GM18907 (cell line): ENCODE measurements around the gene ALG12.

Experiments used
- ATAC-seq: cut with Tn5 transposase; IDR thresholded peaks from one replicate; pipeline ENCODE4 v1.9.1; 2021; ENCODE audit warnings: mild to moderate bottlenecking, moderate library complexity; ENCODE audit not compliant: unreplicated experiment

ALG12 gene

DNA sequence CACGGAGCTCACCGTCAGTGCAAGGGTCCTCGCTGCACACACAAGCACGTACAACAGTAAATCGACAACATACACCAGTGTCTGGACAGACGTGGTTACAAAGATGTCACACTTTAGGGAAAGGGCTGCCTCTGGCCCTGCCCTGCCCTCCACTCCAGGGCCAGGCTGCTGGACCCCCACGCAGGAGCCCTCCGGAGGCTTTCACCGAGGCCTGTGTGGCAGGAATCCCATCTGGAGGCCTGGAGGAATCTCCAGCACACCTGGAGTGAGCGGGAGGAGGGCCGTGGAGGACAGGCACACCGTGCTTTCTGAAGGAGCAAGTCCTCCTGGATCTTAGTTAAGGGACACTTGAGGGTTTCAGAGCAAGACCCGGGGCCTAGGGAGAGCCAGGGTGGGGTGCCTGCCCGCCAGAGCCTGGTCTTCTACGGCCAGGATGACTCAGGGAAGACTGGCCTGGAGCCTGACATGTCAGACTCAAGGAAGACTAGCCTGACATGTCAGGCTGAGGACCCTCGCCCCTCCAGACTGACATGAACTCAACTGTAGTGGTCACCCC lies 40.2 kb upstream of the ALG12 start:
- no peak for ATAC-seq

DNA sequence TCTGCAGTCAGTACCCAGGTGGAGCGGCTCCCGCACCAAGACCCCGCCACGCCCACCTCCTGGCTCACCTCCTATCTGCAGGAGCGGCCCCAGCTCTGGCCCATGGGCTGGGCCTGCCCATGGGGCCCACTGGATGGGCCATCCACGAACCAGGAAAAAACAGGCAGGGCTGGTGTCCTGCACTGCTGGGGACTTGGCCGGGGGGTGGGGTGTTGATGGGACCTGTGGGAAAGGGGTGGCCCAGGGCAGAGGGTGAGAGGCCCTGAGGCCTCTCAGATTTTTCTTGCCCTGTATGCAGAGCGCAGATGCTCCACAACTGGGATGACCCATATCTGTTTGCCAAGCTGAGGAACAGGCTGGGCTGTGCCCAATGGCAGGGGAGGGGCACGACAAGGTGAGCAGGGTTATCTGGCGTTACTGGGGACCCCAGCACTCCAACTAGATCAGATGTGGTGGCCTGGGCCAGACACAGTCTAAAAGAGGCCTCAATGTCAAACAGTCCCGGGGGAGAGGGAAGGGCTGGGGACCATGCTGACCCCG lies 39.7 kb upstream of the ALG12 start:
- no peak for ATAC-seq

DNA sequence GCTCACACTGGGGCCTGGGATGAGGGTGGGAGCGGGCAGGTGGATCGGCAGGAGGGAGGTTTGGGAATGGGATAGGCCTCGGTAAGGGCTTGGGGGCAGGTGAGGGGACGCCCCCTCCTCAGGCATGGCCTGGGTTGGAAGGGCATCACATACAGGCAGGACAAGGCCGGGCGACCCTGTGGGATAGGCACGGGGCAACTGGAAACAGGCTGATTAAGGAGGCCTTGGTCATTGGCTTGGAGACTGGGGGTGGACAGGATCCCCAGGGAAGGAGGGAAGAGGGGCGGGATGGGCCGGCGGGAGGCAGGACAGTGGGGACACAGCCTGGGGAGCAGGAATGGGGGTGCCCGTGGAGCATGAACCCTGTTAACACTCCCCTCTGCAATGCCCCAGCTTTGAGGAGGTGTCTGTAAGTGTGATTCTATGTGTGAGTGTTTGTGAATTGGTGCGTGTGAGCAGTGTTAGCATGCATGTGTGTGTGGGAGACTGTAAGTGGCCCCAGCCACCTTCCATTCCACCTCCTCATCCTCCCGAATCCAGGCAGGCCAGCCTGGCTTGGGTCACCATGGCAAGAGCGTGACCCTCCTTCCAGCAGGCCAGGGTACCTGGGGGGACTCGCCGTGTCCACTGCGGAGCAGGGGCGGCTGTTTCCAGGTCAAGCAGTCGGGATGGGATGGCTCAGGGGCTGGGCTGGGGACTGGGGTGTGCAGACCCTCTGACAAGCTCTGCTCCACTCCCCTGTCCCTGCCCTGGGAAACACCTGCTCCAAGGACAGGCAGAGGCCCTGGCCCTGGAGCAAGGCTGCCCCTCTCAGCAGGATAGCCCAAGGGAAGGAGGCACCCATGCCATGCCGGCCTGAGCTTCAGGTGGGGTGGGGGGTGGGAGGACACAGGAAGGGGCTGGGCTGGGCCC lies 38.9 kb upstream of the ALG12 start:
- ATAC-seq = no peak

DNA sequence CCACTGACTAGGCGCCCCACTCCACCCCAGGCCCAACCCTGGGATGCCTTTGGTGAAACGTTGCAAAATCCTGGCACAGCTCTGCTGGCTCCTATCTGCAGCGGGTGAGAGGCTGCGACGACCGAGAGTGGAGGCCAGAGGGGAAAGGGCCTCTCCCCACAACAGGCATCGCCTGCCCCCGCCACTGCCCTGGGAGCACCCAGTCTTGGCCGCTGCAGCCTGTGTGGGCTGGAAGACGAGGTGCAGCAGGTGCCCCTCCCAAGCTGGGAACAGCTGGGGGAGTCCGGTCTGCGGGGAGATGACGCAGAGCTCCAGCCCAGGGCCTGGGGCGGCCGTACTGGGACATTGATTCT lies 38.2 kb upstream of the ALG12 start:
- ATAC-seq = no peak

DNA sequence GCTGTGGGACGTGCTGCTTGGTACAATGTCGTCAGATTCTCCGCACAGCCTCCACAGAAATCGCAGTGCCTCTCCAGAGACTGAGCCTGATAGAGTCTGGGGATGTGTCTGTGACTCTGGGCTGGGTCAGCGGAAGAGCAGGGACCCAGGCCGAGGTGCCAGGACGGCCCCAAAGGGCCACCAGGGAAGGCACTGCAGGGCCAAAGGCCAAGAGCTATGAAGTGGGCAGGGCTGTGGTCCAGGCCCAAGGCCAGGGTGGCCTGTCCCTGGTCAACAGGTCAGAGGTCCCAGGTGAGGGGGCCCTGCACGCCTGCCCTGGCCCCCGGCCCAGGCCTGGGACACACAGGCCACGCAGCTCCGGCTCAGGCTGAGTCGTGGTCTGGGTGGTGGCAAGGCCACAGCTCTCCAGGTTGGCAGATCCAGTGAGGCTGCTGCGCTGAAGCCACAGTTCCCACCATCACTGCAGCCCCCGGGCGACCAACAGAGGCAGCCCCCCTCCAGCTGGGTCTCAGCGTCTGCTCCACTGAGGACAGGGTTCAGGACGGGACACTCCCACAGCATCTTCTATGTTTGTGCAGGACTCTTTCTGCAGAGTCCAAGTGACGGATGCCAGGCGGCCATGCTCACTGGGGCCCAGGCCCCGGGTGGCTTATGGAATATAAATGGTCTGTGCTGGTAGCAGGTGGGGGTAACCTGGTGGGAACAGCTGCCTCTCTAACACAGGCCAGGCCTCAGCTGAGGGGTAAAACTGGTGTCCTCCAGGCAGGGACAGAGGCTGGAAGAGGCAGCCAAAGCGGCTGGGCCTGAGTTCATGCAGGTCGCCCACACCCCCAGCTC lies 37.6 kb upstream of the ALG12 start:
- no peak for ATAC-seq

DNA sequence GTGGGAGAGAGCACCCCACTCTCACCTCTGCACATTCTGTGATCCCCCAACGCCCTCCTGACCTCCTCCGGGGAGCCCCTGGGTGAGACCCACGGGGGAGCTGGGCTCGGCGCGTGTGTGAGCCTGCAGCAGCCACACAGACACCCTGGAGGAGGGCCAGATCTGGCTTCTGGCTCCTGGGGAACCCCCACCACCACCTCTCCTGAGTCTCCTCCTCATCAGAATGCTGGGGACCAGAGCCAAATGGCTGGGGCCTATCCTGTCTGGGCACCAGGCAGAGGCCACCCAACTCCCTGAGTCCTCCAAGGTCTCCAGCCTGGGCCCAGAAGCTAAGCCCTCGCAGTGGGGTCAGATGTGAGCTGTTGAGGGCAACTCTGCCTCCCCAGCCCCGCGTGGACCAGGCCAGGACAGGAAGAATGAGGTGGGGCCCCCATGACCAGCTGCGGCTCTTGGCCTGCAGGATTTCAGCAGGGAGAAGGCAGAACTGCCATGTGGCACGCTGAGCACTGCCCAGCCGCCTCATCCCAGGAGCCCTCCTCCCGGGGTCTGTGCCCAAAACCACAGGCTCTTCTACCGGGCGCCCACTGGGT lies 36.8 kb upstream of the ALG12 start:
- ATAC-seq = no peak

DNA sequence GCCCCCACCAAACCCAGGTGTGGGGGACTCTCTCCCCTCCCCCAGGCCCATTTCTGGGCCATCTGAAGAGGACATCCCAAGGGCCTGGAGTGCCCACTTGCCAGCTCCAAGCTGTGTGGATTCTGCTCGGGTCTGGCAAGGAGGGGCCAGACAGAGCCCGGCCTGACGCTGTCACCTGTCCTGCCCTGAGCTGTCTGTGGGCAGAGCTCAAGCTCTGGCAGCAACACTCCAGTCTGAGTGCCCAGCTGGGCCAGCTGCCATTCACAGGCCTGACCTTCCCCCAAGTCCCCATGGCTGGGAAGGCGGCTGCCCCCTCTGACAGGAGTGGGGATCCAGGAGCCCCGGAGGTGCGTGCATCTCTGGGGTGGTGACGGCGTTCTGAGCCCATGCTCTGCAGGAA lies 36.1 kb upstream of the ALG12 start:
- ATAC-seq = no peak

DNA sequence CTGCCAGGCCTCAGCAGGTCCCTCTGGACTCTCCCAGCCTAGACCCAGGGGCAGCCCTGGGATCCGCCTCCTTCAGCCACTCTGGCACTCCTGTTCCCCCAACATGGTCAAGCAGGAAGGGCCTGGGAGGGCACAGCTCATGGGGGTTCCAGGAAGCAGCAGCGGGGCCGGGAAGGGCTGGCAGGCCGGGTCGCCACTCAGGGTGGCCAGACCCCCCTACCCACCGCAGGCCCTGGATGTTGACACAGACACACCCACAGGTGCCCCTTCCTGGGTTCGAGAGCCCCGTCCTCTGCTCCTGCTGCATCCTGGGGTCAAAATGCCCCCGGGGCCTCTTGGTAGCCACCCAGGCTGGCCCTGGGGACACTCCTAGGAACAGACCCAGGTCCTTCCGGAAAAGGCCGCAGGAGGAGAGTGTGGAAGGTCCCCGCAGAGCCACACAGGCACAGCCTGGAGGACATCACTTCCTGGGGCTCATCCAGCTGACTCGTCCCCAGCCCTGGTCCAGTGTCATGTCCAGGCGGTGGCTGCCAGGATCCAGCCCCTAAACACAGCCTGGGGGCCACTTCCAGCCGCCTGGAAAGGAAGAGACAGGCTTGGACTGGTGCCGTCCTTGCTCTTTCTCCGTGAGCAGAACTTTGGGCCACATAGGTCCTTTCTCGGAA lies 35.6 kb upstream of the ALG12 start:
- no peak for ATAC-seq

DNA sequence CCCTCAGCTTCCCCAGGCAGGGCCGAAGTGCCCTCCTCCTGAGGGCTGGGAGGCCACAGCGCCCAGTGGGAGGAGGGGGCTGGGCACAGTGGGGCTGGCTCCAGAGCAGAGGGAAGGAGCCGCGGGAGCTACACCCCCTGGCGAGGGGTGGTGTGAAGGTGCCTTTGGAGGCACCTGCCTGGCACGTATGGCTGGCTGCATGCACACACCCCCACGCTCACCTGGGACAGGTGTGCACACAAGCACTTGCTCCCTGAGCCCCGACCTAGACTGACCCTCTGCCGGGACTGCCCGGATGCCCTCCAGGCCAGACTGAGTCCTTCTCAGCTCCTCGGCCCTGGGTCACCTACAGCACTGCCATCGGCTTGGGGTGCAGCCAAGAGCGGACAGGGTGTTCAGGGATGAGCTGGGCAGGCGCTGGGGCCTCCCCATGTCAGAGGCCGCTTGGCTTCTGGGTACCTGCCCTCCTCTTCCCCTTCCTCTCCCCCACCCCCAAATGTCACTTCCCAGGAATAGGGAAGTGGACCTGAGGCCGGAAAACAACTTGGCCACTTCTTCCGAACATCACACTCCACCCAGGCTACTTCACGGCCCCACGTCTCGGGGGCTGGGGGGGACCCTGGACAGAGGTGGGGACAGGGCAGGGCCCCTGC lies 34.9 kb upstream of the ALG12 start:
- ATAC-seq = no peak

DNA sequence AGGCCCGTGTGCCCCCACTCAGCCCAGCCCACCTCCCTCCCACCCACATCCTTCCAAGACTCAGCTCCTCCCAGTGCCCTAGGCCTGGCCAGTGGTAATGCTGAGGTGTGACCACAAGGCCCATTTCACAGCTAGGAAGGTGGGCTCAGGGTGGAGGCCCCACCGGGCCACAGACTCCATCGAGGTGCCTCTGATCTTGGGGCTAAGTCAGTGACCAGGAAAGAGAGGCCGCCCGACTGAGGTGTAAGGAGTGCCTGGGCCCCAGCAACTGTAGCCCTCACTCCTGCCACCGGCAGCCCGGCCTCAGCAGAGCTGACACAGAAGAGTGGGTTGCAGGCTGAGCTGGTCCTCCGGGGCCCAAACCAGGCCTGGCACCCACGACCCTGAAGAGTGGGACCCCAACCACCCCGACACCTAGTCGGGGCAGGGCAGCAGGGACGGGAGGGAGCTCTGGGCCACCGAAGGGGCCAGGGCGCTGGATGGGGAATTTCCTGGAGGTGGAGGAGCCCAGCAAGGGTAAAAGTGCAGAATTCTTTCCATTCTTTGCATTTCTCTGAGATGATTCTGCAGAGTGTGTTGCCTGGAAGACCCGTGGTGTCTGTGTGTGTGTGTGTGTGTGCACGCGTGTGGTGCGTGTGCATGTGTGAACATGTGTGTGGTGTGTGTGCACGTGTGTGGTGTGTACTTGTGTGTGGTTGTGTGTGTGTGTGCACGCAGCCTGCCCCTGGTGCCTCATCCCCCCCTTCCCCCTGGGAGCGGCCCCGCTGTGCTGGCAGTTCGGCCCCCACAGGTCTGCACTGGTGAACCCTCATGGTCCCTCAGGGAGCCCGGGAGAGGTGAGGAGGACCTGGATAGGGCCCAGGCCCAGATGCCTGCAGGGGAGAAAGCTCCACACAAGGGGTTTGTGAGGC lies 34.0 kb upstream of the ALG12 start:
- ATAC-seq = no peak

DNA sequence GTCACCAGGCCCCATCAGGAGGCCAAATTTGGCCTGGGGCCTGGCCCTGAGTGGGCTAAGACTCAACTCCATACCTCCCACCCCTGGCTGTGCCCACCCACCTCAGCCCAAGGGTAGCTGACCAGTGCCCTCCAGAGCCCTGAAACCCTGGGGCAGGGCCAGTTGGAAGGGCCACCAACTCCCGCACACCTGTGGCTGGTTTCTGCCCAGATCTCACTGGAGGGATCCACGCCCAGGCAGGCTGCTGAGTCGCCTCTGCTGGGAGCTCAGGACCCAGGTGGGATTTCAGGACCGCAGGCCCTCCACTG lies 33.4 kb upstream of the ALG12 start:
- no peak for ATAC-seq

DNA sequence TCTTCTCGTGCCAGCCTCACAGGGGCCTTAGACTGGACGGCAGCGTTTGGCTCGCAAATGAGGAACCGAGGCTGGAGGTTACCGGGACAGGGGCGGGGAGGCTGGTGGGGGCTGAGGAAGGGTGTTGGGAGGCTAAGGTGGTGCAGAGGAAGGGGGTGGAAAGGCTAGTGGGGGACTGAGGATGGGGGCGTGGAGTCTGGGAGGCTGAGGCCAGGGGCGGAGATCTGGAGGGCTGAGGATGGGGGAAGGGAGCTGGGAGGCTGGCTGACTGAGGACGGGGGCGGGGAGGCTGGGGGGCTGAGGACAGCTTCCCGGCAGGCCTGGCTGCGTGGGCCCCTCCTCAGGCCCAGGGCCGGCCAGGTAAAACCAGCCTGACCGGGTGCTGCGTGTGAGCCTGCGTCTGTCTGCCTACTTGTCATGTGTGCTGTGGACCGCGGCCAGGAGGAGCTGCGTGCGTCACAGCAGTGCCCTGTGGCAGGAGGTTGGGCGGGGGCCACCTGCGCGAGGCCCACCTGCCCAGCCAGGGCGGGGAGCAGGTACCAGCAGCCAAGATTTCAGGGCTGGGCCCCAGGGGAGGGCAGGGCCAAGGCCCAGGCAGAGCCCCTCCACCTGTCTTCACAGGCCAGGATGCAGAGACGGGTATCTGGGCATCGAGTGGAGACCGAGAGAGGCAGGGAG lies 32.9 kb upstream of the ALG12 start:
- no peak for ATAC-seq

DNA sequence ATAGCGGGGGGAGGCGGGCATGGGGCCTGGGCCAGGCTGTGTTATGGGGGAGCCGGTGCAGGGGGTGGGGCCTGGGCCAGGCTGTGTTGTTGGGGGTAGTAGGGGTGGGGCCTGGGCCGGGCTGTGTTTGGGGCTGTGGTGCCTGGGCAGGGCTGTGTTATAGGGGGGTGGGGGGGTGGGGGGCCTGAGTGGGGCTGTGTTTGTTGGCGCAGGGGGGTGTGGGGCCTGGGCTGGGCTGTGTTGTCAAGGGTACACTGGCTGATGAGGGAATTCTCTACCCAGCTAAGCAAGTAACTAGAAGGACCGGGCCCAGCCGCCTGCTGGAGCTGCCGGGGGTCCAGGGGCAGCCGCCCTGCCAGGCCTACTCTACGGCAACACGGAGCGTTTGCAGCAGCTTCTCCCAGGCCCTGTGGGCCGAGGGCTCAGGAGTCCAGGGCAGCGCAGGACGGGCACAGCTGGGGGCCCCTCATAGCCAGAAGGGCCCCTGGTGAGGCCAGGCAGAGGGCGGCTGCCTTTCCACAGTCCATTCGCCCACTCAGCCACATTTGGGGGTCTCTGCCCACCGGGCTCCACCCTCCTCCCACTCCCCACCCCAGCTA lies 32.3 kb upstream of the ALG12 start:
- ATAC-seq = no peak

DNA sequence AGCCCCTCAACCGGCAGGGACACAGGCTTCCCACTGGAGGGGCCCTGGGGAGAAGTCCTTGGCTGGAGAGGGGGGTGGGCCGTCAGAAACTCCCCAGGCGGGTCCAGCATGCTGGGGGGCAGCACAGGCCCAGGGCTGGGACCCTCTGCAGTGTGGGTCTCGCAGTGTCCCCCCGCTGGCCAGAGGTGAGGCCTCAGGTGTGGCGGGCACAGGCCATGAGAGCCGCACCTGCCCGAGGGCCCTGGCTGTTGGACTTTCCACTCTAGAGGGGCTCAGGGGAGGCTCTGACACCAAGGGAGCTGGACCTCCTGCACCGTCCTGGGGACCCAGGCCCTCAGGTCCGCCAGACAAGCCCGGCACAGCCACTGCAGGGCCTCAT lies 31.7 kb upstream of the ALG12 start:
- ATAC-seq = no peak

DNA sequence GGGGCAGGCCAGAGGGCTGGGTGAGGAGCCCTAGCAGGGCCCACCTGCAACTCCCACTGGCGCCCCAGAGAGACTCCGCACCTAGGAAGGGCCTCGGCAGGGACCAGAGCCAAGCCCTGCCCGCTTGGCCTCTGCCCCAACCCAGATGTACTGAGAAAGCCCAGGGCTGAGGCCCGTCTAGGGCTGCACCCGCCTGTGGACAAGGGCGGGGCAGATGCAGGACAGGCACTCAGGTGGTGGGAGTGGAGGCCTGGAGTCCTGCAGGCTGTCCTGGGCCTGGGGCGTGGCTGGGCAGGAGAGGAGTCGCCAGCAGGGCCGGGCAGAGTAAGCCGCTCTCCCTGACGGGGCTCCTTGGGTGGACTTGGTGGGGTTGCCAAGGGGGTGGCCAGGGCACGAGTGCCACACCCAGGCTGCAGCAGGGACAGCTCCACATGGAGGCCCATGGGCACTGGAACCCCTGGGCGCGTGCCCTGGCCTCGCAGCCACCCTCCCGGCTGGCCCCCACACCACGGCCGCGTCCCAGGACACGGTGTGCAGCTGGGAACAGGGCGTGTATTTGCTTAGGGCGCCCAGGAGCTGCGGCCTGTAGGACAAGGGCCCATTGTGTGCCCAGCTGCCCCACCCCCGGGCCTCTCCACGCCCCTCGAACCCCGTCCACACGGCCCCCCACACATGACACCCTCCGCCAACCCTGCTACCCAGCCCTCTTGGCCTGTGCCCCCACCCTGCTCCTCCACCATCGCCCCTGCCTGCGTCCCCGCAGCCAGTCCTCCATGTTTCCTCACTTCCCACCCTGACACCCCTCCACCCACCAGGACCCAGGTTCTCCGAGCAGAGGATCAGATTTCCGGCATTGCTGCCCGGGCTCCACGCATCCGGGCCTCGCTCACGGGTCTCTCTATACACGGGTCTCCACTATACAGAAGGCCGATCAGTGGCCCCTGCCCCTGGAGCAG lies 31.0 kb upstream of the ALG12 start:
- no peak for ATAC-seq

DNA sequence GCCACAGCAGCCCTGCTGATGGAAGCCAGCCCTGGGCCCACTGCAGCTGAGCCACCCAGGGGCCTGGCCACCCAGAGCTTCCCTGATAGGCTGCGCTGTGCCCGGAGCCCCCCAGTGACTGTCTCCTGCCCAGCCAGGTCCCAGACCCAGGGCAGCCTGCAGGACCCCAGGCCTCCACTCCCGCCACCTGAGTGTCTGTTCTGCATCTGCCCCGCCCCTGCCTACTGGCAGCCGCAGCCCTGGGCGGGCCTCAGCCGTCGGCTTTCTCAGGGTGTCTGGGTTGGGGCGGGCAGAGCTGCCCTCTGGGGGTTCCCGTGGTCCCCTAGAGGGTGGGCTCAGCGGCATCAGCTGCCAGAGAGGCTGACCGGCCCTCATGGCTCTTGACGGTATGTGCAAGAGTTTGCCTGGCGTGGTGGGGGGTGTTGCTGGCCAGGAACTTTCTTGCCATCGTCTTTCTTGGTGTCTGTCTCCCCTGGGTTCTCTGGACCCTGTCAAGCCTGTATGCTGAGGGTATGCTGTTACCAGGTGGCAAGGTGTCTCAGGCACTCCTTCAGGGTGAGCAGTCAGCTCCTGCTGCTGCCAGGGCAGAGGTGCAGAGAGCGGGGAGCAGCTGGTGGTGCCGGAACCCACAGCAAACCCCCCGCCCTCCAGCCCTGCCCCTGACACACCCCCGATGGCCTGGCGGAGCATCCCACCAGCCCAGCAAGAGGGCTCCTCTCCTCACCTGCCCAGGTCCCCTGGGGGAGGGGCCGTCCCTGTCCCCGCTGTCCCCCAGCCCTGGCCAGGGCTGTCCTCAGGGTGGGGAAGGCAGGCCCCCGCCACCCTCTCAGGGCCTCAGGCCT lies 30.1 kb upstream of the ALG12 start:
- no peak for ATAC-seq

DNA sequence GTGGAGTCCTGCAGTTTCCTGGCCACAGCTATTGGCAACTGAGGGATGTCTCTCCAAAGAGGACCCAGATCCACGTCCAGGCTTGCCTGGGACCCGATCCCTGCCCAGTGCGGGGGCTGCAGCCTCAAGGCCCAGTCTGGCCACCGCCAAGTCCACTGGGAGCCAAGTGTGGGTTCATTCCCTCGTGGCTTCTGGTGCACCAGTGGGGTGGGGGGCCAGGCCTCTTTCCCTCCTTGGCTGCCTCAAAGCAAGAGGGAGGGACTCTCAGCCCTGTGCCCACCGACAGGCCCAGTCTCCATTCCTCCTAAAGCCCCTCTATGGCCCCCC lies 29.0 kb upstream of the ALG12 start:
- ATAC-seq = no peak
